MV-4-11 (cell line): ENCODE results near the gene IQSEC1.

ENCODE experiments used
- DNase-seq: peaks from one replicate; lab custom pipeline; 2025; lab: John Stamatoyannopoulos, UW

The IQSEC1 gene

GRCh38 chr3:13016083-13016720 lies 57.0 kb downstream of the IQSEC1 start:
- DNase-seq = peak; percentile 89

- DNase-seq = peak; percentile 37
Observed at GRCh38 chr3:13015286-13016082, 57.7 kb downstream of the IQSEC1 start.

DNA sequence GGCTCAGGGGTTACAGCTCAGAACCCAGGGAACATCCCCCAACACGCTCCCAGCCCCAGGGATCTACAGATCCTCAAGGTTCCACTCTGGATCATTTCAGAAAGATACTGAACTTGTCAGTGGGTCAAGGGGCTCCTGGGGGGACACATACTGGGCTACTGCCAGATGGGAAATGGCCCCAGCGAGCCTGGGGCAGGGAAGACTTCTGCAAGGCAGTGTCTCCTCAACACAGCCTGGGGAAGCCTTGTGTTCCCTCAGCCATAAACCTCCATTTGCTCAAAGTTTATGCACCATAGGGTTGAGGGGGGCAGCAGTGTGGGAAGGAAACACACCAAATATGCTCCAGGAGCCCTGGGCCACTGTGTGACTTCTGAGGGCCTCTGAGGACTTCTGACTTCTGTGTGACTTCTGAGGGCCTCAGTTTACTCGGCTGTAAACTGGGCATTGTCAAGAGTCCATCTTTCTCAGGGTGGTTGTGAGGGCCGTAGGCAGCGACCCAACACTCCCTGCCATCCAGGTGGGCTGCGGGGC lies 58.4 kb downstream of the IQSEC1 start:
- no peak for DNase-seq

DNA sequence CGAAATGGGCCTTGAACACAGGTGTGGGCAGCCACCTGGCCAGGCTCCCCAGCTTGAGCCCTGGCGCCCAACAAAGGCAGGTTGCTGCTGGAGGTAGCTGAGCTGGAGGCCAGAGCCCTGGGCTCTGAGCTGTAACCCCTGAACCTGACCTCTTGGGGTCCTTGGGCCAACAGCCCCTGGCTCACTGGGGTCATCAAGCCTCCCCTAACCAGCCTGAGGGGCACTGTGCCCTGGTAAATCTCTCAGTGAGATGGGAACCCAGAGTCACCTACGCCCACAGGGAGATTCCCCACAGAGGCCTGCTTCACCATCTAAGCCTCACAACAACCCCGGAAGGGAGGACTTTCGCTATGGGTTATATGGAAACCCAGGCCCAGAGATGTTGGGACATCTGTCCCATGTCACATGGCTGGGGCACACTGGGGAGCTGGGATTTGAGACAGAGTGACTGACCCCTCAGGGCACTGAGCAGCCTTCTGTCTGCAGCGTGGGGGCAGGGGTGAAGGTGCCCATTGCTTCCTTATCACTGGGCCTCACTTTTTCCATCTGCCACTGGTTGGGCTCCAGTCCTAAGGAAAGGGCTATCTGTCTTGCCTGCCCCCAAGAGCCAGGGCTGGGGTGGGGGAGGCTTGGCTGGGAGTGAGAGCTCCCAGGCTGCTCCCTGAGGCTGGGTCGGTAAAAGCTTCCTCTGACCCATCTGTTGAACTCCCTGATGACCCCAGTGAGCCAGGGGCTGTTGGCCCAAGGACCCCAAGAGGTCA lies 59.1 kb downstream of the IQSEC1 start:
- no peak for DNase-seq

DNA sequence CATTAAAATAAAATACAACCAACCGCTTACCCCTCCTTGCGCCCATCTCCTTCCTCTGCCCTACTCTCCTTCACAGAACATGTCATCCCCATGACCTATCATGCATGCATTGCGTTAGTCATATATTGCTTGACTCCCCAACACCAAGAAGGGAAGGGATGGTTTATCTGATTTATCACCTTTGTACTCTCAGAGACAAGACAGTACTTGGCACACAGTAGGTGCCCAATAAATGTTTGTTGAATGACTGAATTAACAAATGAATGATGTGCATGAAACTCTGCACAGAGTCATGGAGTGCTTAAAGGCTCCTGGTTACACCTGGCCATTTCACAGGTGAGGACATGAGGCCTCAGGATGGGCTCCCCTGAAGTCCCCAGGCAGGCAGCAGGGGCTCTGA lies 59.7 kb downstream of the IQSEC1 start:
- DNase-seq = no peak

GRCh38 chr3:13013151-13013561 lies 60.1 kb downstream of the IQSEC1 start:
- DNase-seq = peak; percentile 38

DNA sequence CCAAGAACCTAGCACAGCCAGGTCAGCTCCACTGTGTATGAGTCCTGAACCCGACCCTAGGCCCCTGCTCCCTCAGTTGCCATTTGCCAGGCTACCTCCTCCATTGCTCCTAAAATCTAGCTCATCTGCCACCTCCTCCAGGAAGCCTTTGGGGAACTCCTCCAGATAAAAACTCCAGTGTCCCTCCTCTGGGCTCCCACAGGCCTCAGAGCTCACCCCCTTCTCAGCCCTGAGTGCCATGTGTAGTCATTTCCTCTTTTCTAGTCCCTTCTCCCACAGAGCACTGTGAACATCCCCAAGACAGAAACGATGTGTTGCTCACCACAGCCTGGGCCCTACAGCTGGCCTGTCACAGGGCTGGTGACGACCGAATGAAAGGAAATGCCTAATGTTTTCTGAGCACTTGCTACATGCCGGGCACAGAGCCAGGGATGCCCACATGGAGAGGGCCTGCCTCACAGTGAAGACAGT lies 61.0 kb downstream of the IQSEC1 start:
- peak; percentile 100 for DNase-seq

DNA sequence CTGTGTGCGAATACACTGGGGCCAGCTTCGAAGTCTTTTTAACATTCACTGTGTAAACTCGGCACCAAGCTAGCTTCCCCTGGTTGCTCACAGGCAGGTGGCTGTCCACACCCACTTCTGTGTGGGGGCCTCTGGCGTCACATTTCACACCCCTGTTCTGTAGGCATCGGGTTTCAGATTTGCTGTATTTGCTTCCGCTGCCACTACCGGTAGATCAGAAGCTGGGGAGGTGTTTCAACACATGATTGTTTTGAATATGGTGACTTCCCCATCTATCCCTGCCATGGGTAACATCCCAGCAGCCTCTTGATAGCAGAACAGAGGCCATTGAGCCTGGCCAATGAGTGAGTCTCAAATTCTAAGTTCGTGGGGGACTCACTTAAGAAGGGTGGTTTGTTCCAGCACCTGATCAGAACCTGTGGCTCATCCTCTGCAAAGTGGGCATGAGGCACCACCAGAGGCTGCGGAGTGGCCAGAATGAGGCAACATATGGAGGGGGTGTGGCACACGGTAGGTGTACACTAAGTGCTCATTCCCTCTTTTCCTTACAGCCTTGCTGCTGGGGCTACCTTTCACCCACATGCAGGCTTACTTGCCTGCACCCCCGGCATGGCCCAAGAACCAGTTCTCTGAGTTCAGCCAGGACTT lies 61.5 kb downstream of the IQSEC1 start:
- DNase-seq = peak; percentile 92

- no peak for DNase-seq
Observed at GRCh38 chr3:13010780-13011572, 62.3 kb downstream of the IQSEC1 start.

- DNase-seq = no peak
Observed at GRCh38 chr3:13009946-13010315, 63.3 kb downstream of the IQSEC1 start.

- peak; percentile 97 for DNase-seq
Observed at GRCh38 chr3:13009132-13009945, 63.9 kb downstream of the IQSEC1 start.

GRCh38 chr3:13008155-13008995 lies 64.9 kb downstream of the IQSEC1 start:
- no peak for DNase-seq

GRCh38 chr3:13007251-13007941 lies 65.8 kb downstream of the IQSEC1 start:
- DNase-seq = no peak

DNA sequence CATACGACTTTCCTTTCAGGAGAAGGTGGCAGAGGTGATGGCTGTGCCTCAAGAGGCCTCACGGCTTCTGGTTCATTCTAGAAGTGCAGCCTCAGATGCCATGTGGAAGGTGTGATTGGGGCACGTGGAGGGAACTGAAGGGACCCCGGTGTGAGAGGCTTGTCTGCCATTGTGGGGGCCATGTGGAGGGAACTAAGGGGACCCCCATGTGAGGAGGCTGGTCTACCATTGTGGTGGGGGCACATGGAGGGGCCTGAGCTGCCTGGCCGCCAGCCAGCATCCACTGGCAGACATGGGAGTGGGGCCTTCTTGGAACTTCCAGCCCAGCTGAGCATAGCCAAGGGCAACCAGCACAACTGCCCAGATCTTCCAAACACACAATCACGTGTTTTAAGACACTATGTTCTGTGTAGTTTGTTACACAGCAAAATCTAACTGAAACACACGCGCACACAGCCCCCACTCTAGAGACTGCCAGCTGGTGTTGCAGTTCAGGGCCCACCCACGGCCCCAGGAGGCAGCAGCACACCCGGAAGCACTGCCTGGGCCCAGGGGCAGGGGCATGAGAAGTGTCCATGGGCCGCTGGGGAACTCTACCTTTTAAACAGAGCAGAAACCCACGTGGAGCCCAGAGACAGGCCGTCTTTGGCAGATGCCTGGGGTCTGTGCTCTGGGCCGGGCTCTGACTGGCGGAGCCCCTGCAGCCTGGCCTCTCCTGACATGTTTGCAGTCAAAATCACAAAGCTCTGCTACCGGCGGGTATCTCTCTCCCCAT lies 66.8 kb downstream of the IQSEC1 start:
- DNase-seq = no peak

- no peak for DNase-seq
Observed at GRCh38 chr3:13005301-13005700, 67.9 kb downstream of the IQSEC1 start.

- peak; percentile 71 for DNase-seq
Observed at GRCh38 chr3:13004376-13004775, 68.9 kb downstream of the IQSEC1 start.

- DNase-seq = no peak
Observed at GRCh38 chr3:13003608-13004007, 69.6 kb downstream of the IQSEC1 start.
